Measurements from ENCODE around the gene SYNJ1.

DNA sequence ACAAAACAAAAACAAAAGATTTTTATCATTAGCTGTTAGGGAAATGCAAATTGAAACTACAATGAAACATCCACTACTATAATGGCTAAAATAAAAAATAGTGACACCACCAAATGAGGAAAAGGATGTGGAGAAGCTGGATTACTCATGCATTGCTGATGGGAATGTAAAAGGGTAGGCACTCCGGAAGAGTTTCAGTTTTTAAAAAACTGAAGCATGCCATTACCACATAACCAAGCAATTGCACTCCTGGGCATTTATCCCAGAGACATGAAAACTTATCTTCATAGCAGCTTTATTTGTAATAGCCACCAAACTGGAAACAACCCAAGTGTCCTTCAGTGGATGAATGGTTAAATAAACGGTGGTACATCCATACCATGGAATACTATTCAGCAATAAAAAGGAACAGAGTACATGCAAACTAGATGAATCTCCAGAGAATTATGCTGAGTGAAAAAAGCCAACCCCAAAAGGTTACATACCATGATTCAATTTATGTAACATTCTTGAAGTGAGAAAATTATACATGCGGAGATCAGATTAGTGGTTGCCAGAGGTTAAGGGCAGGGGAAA, 101.1 kb downstream of the SYNJ1 start:
- TF ChIP-seq, protein P1, sequence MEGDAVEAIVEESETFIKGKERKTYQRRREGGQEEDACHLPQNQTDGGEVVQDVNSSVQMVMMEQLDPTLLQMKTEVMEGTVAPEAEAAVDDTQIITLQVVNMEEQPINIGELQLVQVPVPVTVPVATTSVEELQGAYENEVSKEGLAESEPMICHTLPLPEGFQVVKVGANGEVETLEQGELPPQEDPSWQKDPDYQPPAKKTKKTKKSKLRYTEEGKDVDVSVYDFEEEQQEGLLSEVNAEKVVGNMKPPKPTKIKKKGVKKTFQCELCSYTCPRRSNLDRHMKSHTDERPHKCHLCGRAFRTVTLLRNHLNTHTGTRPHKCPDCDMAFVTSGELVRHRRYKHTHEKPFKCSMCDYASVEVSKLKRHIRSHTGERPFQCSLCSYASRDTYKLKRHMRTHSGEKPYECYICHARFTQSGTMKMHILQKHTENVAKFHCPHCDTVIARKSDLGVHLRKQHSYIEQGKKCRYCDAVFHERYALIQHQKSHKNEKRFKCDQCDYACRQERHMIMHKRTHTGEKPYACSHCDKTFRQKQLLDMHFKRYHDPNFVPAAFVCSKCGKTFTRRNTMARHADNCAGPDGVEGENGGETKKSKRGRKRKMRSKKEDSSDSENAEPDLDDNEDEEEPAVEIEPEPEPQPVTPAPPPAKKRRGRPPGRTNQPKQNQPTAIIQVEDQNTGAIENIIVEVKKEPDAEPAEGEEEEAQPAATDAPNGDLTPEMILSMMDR (IDR thresholded peaks at IDR 0.05) = no peak
- TF ChIP-seq POLR2A (IDR thresholded peaks at IDR 0.05) (no peak), POLR2AphosphoS5 (IDR thresholded peaks at IDR 0.05) (no peak)

All from prostate gland (tissue), 2 donors.